HEK293T (cell line): ENCODE results near the gene DOK3.

ENCODE experiments used
- CTCF ChIA-PET: fragments of 350-600 bp; formaldehyde crosslinking; extraction: SDS; loops from one replicate; lab custom pipeline; 2021; ENCODE audit warnings: antibody characterized with exemption, inconsistent platforms; lab: Yijun Ruan, JAX
- POLR2A ChIA-PET: fragments of 350-600 bp; formaldehyde crosslinking; extraction: SDS; loops from one replicate; lab custom pipeline; 2020; ENCODE audit warnings: antibody characterized with exemption, inconsistent platforms; lab: Yijun Ruan, JAX
- DNase-seq: peaks from one replicate; pipeline ENCODE4 v3.0.0; 2012; ENCODE audit warnings: mixed read lengths; ENCODE audit errors: extremely low spot score
- ARNT ChIP-seq: fragments of 450-650 bp; IDR thresholded peaks from 2 replicates; pipeline ENCODE4 v1.6.1; 2017; ENCODE audit warnings: mild to moderate bottlenecking
- BHLHE40 ChIP-seq: fragments of 450-650 bp; IDR thresholded peaks from 2 replicates; pipeline ENCODE4 v1.6.1; 2016; ENCODE audit warnings: mild to moderate bottlenecking, moderate library complexity, borderline replicate concordance
- CTBP1 ChIP-seq: fragments of 450-650 bp; IDR thresholded peaks from 2 replicates; pipeline ENCODE4 v1.6.1; 2016; ENCODE audit warnings: borderline replicate concordance
- ELF4 ChIP-seq: fragments of 450-650 bp; IDR thresholded peaks from 2 replicates; pipeline ENCODE4 v1.6.1; 2017; ENCODE audit warnings: antibody characterized with exemption
- FOXA1 ChIP-seq: fragments of 450-650 bp; IDR thresholded peaks from 2 replicates; pipeline ENCODE4 v1.6.1; 2016; ENCODE audit warnings: mild to moderate bottlenecking
- FOXK2 ChIP-seq: fragments of 450-650 bp; IDR thresholded peaks from 2 replicates; pipeline ENCODE4 v1.6.1; 2016; ENCODE audit warnings: mild to moderate bottlenecking
- FOXM1 ChIP-seq: fragments of 450-650 bp; IDR thresholded peaks from 2 replicates; pipeline ENCODE4 v1.6.1; 2017; ENCODE audit warnings: mild to moderate bottlenecking, borderline replicate concordance
- HDGF ChIP-seq: fragments of 450-650 bp; IDR thresholded peaks from 2 replicates; pipeline ENCODE4 v1.6.1; 2017; ENCODE audit warnings: antibody characterized with exemption, borderline replicate concordance
- L3MBTL2 ChIP-seq: fragments of 450-650 bp; conservative IDR thresholded peaks from 2 replicates; pipeline ENCODE4 v1.6.1; 2016; ENCODE audit warnings: mild to moderate bottlenecking
- LEF1 ChIP-seq: fragments of 450-650 bp; IDR thresholded peaks from 2 replicates; pipeline ENCODE4 v1.6.1; 2017; ENCODE audit warnings: mild to moderate bottlenecking, borderline replicate concordance
- NFRKB ChIP-seq: fragments of 450-650 bp; IDR thresholded peaks from 2 replicates; pipeline ENCODE4 v1.6.1; 2016; ENCODE audit warnings: mild to moderate bottlenecking, moderate library complexity
- PKNOX1 ChIP-seq: fragments of 450-650 bp; IDR thresholded peaks from 2 replicates; pipeline ENCODE4 v1.6.1; 2016
- SP1 ChIP-seq: fragments of 450-650 bp; IDR thresholded peaks from 2 replicates; pipeline ENCODE4 v1.6.1; 2017
- SUZ12 ChIP-seq: fragments of 450-650 bp; IDR thresholded peaks from 2 replicates; pipeline ENCODE4 v1.6.1; 2016; ENCODE audit warnings: mild to moderate bottlenecking
- TARDBP ChIP-seq: fragments of 450-650 bp; IDR thresholded peaks from 2 replicates; pipeline ENCODE4 v1.6.1; 2016
- ZNF384 ChIP-seq: fragments of 450-650 bp; IDR thresholded peaks from 2 replicates; pipeline ENCODE4 v1.6.1; 2016

DOK3 gene

GRCh38 chr5:177524941-177525655, 15.5 kb upstream of the DOK3 start:
- TF ChIP-seq HDGF, result no peak
- no peak for TF ChIP-seq LEF1
- no peak for TF ChIP-seq ARNT
- no peak for TF ChIP-seq PKNOX1
- no peak for TF ChIP-seq ELF4
- no peak for TF ChIP-seq FOXA1
- no peak for TF ChIP-seq SP1
- no peak for TF ChIP-seq ZNF384
- TF ChIP-seq CTBP1, result no peak
- no peak for TF ChIP-seq FOXK2
- no peak for TF ChIP-seq SUZ12
- CTCF ChIA-PET, result interaction anchor here (0.9 kb wide), 1 partner anchor 82 kb away, joined by 3 read pairs; no protein-coding TSS in a partner anchor
- POLR2A ChIA-PET, result interaction anchor here (0.9 kb wide), 1 partner anchor 9 kb away, joined by 3 read pairs; no protein-coding TSS in a partner anchor
- DNase-seq, result no peak

- DNase-seq, result no peak
- ChIA-PET POLR2A (interaction anchor here (0.9 kb wide), 1 partner anchor 9 kb away, joined by 3 read pairs; no protein-coding TSS in a partner anchor), CTCF (interaction anchor here (0.9 kb wide), 1 partner anchor 83 kb away, joined by 3 read pairs; no protein-coding TSS in a partner anchor)
- TF ChIP-seq NFRKB, result no peak
- TF ChIP-seq ZNF384, result no peak
- no peak for TF ChIP-seq LEF1
- no peak for TF ChIP-seq L3MBTL2
- TF ChIP-seq SP1, result no peak
- no peak for TF ChIP-seq PKNOX1
- TF ChIP-seq ARNT, result no peak
Observed at GRCh38 chr5:177524539-177524900, 14.9 kb upstream of the DOK3 start.

DNA sequence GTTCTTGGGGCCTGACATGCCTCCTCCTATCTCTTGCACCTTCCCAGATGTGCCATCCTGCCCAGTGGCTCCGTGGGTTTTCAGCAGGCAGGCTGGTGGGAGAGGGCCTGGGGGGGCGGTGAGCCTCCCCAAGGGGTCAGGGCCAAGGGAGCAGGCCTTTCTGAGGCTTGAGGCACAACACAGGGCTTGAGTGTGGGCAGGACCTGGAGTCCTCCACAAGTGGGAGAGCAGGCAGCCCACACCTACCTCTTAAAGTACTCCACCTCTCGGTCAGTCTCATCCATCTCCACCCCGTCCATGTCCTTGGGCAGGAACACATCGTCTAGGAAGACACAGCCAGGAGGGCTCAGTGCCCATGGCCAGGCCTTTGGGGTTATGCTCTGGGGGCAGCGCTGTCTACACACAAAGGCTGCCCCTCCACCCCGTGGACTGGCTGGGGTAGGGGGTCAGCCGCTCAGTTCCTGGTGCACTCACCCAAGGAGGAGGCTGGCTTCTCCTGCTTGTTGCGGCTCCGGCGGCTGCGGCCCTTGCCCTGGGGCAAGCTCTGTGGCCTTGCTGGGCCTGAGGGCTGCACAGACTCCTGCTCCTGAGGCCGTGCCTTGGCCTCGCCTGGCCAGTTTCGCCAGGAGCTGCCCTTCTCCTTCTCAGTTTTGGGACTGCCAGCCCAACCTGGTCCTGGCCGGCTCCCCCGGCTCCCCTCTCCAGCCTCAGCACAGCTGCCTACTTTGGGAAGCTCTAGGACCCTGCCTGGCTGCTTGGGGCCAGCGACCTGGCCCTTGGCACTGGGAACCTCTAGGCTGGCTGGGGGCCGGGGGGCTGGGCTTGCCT, 14.3 kb upstream of the DOK3 start:
- no peak for DNase-seq
- POLR2A ChIA-PET, result no interaction called here
- TF ChIP-seq ZNF384, result no peak
- TF ChIP-seq SP1, result no peak
- TF ChIP-seq L3MBTL2, result no peak
- TF ChIP-seq ARNT, result no peak
- no peak for TF ChIP-seq NFRKB
- no peak for TF ChIP-seq FOXK2
- TF ChIP-seq FOXA1, result no peak
- TF ChIP-seq LEF1, result no peak
- no peak for TF ChIP-seq SUZ12
- TF ChIP-seq FOXM1, result no peak
- no peak for TF ChIP-seq CTBP1
- CTCF ChIA-PET, result interaction anchor here (0.6 kb wide), 1 partner anchor 11 kb away, joined by 3 read pairs; no protein-coding TSS in a partner anchor

DNA sequence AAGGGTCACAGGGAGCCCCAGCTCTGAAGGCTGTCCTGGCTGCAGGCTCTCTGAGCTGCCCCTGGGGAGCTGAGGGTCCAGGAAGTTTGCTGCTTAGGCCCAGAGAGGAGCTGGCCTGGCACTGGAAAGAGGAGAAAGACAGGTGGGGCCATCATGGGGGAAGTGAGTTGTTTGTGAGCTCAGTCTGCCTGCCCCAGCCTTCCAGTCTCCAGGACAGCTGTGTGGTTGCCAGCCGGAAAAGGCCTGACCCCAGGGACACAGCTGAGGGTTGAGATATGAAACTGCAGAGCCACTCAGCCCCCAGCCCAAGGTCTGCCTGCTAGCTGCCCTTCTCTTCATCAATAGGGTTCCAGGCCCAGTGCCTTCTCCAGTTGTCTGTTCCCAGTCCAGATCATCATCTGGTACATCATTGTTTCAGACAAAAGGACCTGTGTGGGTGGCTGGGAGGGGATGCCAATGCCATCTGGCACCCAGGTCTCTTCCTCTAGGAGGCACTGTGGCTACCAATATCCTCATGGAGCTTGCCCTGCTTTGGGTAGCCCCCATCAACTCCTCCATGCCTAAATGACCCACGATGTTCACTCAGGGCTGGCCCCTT, 11.4 kb upstream of the DOK3 start:
- TF ChIP-seq ARNT (no peak), SUZ12 (no peak), HDGF (no peak), L3MBTL2 (no peak), FOXK2 (no peak), PKNOX1 (no peak), CTBP1 (no peak), BHLHE40 (no peak), SP1 (no peak), FOXM1 (no peak), FOXA1 (no peak), NFRKB (no peak), LEF1 (no peak), ELF4 (no peak), TARDBP (no peak), ZNF384 (no peak)
- DNase-seq, result no peak
- CTCF ChIA-PET, result interaction anchor here (1.0 kb wide), 1 partner anchor 70 kb away, joined by 3 read pairs; no protein-coding TSS in a partner anchor
- POLR2A ChIA-PET, result no interaction called here

DNA sequence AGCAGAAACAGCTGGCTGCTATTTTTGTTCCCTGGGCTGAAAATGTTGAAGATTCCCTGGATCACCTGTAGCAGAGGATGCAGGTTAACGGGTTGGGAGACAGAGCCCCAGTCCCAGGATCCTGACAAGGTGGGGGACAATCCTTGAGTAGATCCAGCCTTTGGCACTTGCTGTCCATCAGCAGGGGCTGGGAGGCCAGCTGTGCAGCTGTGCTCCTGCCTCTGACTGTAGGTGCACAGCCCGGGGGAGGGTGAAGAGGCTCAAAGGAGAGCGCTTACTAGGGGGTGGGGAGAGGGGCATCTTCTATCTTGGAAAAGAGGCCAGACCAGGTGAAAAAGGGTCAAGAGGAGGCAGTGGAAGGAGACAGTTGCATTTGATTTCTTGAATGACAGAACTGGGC, 10.6 kb upstream of the DOK3 start:
- ChIA-PET POLR2A (no interaction called here), CTCF (no interaction called here)
- no peak for TF ChIP-seq SP1
- no peak for TF ChIP-seq ELF4
- no peak for TF ChIP-seq FOXM1
- TF ChIP-seq FOXA1, result no peak
- TF ChIP-seq ZNF384, result no peak
- TF ChIP-seq ARNT, result no peak
- TF ChIP-seq TARDBP, result no peak
- no peak for TF ChIP-seq LEF1
- TF ChIP-seq NFRKB, result no peak
- TF ChIP-seq FOXK2, result no peak
- no peak for TF ChIP-seq CTBP1
- DNase-seq, result no peak
